Caki2 (cell line): ENCODE data around the gene FAM89B. TPM values are rescaled to one million over a fixed set of nuclear protein-coding genes. Genes with fewer than 3 reads are reported as not detected.
"Not testable (repeated sequence)": the region's sequence is repeated elsewhere in the genome, so short reads cannot be mapped to it uniquely, and the experiment has no call there.

ENCODE experiments used
- DNase-seq: peaks from one replicate; pipeline ENCODE4 v3.0.0-alpha.2; 2015; ENCODE audit warnings: low read depth
- in situ Hi-C: cut with HindIII; loops from 2 replicates; pipeline ENCODE4 v1.10.0; 2016; ENCODE audit warnings: low sequenced_read_pairs, low pct_unique_long_range_greater_than_20kb, mixed read lengths
- total RNA-seq: library from RNA; depleted of rRNA; stranded (reverse); fragments of >200 nt; shearing (Covaris generic); gene quantifications from 2 replicates; pipeline ENCODE4 v1.2.3, GENCODE V29; 2014; ENCODE audit warnings: low replicate concordance; rRNA removed

The FAM89B gene
- 18.4 and 53.5 TPM in 2 replicates for total RNA-seq

GRCh38 chr11:65572356-65573051, at the start of gene FAM89B:
FAM89B (plus strand) TSS chr11:65572538; CDS start chr11:65572670, 132 bp downstream.
- in situ Hi-C loops, result no loop called here
- peak; percentile 77 for DNase-seq

- in situ Hi-C loops, result not testable (repeated sequence)
- DNase-seq, result peak; percentile 42
Observed at GRCh38 chr11:65522718-65523630, 49.4 kb upstream of the FAM89B start.

- in situ Hi-C loops, DNase-seq: not testable (repeated sequence)
Observed at GRCh38 chr11:65523631-65523968, 48.7 kb upstream of the FAM89B start.

GRCh38 chr11:65524014-65524740, 48.2 kb upstream of the FAM89B start:
- in situ Hi-C loops, result no loop called here

GRCh38 chr11:65524741-65525545, 47.4 kb upstream of the FAM89B start, which contains the start of gene SCYL1:
SCYL1 (plus strand) TSS chr11:65525083; CDS start chr11:65525154, 71 bp downstream.
- DNase-seq, result peak; percentile 31
- in situ Hi-C loops, result no loop called here

More at GRCh38 chr11:65524014-65524740, 48.2 kb upstream of the FAM89B start:
- peak; percentile 42 for DNase-seq

GRCh38 chr11:65525546-65526480, 46.5 kb upstream of the FAM89B start:
- no peak for DNase-seq
- in situ Hi-C loops, result no loop called here

GRCh38 chr11:65526744-65527143, 45.6 kb upstream of the FAM89B start:
- in situ Hi-C loops, result no loop called here
- DNase-seq, result no peak

- no peak for DNase-seq
- in situ Hi-C loops, result no loop called here
Observed at GRCh38 chr11:65528819-65529350, 43.5 kb upstream of the FAM89B start.

GRCh38 chr11:65529475-65530156, 42.7 kb upstream of the FAM89B start:
- in situ Hi-C loops, result no loop called here
- no peak for DNase-seq

- in situ Hi-C loops, result no loop called here
- no peak for DNase-seq
Observed at GRCh38 chr11:65530157-65530496, 42.2 kb upstream of the FAM89B start.

GRCh38 chr11:65532388-65533064, 39.8 kb upstream of the FAM89B start:
- in situ Hi-C loops, result no loop called here

GRCh38 chr11:65535102-65535501, 37.2 kb upstream of the FAM89B start:
- DNase-seq, result no peak
- in situ Hi-C loops, result no loop called here

More at GRCh38 chr11:65532388-65533064, 39.8 kb upstream of the FAM89B start:
- DNase-seq, result no peak

GRCh38 chr11:65536412-65537295, 35.7 kb upstream of the FAM89B start:
- in situ Hi-C loops, result no loop called here
- no peak for DNase-seq

GRCh38 chr11:65537296-65537597, 35.1 kb upstream of the FAM89B start:
- in situ Hi-C loops, result no loop called here
- DNase-seq, result no peak

GRCh38 chr11:65537620-65538231, 34.6 kb upstream of the FAM89B start:
- in situ Hi-C loops, result no loop called here
- DNase-seq, result no peak
